GM23338 (cell line): ENCODE results near the gene C1QA.

Experiments used
- CREB1 ChIP-seq: fragments of 250-450 bp; sonication (Bioruptor Pico); IDR thresholded peaks from 2 replicates; pipeline ENCODE4 v1.5.0; 2020; ENCODE audit warnings: low read depth, mild to moderate bottlenecking, moderate library complexity
- CTCF ChIP-seq, 2 experiments: fragments of 200-600 bp in 1 of 2; sonication (generic) in 1 of 2; conservative IDR thresholded peaks; 2 replicates each; pipeline versions ENCODE4 v1.5.1 to v1.6.1; 2016 to 2017; ENCODE audit warnings: antibody characterized with exemption in 2 of 2, low read depth in 2 of 2, mild to moderate bottlenecking in 2 of 2, moderate library complexity in 1 of 2
- EZH2 ChIP-seq: fragments of 200-600 bp; sonication (generic); IDR thresholded peaks from one replicate; pipeline ENCODE4 v1.8.0; 2017; ENCODE audit warnings: antibody characterized with exemption, mild to moderate bottlenecking, low read depth; ENCODE audit not compliant: unreplicated experiment
- EZH2phosphoT487 ChIP-seq: fragments of 200-600 bp; sonication (generic); IDR thresholded peaks from one replicate; pipeline ENCODE4 v1.8.1; 2018; ENCODE audit warnings: antibody characterized with exemption; ENCODE audit not compliant: unreplicated experiment
- POLR2AphosphoS5 ChIP-seq: IDR thresholded peaks from 2 replicates; pipeline ENCODE4 v1.6.1; 2016; ENCODE audit warnings: antibody characterized with exemption, low read depth
- TF ChIP-seq, protein P1 (sequence below): IDR thresholded peaks from one replicate; pipeline ENCODE4 v1.6.1; 2018; ENCODE audit warnings: antibody characterized with exemption; ENCODE audit not compliant: unreplicated experiment

DNA sequence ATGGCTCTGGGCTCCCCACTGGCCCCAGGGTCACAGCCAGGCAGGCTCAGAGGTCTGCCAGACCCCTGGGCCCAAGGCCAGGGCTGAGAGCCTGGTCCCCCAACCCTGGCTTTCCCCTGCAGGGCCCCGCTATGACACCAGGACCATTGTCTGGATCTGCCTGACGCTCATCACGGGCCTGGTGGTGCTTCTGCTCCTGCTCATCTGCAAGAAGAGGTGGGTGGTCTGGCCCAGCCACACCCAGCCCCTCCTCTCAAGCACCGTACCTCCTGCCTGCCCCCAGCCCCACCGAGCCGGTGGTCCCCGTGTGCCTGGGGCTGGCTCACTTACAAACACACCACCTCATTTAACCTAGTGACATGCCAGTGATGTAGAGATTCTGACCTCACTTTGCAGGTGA lies 41.3 kb upstream of the C1QA start:
- TF ChIP-seq CTCF (conservative IDR thresholded peaks at IDR 0.05; ENCODE audit: low read depth in 2 of 2) = no peak
- TF ChIP-seq EZH2phosphoT487 = no peak
- TF ChIP-seq EZH2 = no peak
- TF ChIP-seq CREB1 (CRISPR knock-in tag) = no peak
- TF ChIP-seq POLR2AphosphoS5 = no peak
- TF ChIP-seq, protein P1, sequence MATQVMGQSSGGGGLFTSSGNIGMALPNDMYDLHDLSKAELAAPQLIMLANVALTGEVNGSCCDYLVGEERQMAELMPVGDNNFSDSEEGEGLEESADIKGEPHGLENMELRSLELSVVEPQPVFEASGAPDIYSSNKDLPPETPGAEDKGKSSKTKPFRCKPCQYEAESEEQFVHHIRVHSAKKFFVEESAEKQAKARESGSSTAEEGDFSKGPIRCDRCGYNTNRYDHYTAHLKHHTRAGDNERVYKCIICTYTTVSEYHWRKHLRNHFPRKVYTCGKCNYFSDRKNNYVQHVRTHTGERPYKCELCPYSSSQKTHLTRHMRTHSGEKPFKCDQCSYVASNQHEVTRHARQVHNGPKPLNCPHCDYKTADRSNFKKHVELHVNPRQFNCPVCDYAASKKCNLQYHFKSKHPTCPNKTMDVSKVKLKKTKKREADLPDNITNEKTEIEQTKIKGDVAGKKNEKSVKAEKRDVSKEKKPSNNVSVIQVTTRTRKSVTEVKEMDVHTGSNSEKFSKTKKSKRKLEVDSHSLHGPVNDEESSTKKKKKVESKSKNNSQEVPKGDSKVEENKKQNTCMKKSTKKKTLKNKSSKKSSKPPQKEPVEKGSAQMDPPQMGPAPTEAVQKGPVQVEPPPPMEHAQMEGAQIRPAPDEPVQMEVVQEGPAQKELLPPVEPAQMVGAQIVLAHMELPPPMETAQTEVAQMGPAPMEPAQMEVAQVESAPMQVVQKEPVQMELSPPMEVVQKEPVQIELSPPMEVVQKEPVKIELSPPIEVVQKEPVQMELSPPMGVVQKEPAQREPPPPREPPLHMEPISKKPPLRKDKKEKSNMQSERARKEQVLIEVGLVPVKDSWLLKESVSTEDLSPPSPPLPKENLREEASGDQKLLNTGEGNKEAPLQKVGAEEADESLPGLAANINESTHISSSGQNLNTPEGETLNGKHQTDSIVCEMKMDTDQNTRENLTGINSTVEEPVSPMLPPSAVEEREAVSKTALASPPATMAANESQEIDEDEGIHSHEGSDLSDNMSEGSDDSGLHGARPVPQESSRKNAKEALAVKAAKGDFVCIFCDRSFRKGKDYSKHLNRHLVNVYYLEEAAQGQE = no peak
